ENCODE data around the gene PLEKHG4. TPM values are rescaled to one million over a fixed set of nuclear protein-coding genes. Genes with fewer than 3 reads are reported as not detected.

Gene PLEKHG4
- total RNA-seq, 1 donor from 2014 or later = 19.5 TPM

DNA sequence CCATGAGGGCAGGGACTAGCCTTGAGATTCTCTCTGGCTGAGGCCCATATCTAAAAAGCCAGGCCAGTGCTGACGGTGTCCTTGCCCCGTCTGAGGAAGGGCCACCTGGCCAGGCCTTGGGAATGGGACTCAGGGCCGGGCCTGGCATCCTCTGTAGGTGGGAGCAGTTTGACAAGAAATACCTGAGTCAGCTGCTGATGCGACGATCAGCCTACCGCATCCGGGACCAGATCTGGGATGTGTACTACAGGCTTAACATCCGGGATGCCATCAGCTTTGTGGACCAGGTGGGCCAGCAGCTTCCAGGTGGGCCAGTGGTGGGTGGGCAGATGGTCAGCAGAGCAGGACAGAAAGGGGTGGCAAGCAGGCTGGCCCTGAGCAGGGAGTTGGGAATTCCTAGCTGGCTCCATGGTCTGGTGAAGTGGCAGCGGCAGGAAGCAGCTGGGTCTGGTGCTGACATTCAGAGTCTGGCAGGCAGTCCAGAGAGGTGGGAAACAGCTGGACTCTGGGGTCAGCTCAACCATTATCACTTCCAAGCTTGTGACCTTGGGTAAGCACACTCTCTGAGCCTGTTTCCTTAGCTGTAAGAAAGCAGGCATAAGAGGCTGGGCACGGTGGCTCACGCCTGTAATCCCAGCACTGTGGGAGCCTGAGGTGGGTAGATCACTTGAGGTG, 21.0 kb upstream of the PLEKHG4 start:
- intact Hi-C loops (cut with micrococcal nuclease) = no loop called here

DNA sequence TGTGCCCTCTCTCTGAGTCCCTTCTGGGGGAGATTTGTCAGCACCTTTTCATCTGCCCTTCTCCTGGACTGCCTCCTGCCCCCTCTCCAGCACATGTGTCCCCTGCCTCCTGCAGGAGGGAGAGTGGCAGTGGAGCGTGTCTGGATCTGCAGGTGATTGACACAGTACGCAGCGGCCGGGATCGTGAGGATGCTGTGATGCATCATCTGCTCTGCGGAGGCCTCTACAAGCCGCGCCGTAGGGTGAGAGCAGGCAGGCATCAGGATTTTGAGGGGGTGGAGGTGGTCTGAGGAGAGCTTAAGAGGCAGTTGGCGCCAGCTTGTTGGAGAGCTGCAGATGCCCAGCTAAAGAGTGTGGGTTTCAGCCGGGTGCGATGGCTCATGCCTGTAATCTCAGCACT, 19.6 kb upstream of the PLEKHG4 start:
- intact Hi-C loops (cut with micrococcal nuclease) = loop anchor here (5.0 kb wide), 1 partner anchor 138 kb away; no protein-coding TSS in a partner anchor

DNA sequence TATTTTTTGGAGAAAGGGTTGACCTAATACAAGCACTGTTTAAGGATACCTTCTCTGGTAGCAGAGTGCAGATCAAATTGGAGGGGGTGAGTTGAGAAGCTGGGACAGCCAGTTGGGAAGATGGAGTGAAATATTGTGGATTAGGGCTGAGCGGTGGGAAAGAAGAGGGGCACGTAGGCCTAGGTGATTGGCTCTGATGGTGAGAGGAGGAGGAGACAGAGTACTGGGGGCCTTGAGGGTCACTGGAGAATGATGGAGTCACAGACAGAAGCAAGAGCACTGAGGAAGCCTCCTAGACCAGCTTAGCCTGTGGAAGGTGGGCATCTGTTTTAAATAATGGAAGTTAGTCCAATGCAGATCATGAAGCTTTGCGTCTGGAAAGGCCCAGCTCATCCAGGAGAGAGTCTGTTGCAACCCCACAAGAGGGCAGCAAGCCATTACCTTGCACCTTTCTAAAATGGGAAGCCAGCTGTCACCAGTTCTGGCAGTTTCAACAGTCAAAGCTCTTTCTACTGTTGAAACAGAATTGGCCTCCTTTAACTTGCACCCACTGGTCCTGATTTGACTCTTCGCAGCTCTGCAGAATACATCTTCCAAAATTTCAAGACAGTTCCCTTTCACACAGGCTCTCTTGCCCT, 18.8 kb upstream of the PLEKHG4 start:
- intact Hi-C loops (cut with micrococcal nuclease) = loop anchor here (5.0 kb wide), 1 partner anchor 137 kb away; no protein-coding TSS in a partner anchor

DNA sequence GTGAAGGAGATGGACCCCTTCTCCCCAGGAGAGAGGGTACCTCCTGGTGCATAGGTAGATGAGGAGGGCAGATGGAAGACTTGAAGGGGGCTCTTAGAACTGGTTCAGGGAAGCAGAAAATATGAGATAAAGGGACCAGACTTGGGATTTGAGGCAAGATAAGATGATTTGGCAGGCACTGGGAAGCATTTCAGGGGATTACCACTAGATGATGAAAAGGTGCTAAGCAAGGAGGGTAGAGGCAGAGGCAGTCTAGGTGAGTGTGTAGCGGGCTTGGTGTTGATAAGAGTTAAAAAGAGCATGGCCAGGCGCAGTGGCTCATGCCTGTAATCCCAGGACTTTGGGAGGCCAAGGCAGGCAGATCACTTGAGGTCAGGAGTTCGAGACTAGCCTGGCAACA, 16.1 kb upstream of the PLEKHG4 start:
- intact Hi-C loops (cut with micrococcal nuclease) = loop anchor here (5.0 kb wide), 1 partner anchor 134 kb away; no protein-coding TSS in a partner anchor

DNA sequence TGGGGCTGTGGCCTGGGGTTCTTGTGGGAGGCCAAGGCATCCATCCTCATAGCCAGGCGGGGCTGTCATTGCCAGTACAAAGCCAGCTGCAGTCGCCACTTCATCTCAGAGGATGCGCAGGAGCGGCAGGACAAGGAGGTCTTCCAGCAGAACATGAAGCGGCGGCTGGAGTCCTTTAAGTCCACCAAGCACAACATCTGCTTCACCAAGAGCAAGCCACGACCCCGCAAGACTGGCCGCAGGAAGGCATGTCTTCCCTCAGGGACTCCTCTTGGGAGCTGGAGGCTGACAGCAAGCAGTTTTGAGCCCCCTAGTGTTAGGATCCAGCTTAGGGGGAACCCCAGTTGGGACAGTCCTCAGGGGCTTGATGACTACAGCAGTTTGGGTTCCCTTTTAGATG, 15.1 kb upstream of the PLEKHG4 start:
- intact Hi-C loops (cut with micrococcal nuclease) = loop anchor here (5.0 kb wide), 1 partner anchor 133 kb away; no protein-coding TSS in a partner anchor

DNA sequence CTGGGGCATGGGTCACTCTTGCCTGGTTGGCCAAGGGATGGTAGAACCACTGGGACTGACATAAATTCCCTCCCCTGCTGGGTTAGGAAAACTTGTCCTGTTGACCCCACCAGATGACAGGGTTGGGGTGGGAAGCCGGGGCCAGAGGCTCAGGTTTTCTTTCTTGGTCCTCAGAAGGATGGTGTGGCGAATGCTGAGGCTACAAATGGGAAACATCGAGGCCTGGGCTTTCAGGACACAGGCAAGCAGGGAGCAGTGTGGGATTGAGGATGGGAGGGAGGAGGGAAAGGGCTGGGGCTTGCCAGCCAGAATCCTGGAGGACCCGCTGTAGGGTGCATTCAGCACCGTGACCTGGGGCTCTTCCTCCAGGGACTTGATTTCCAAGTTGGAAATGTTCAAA, 14.5 kb upstream of the PLEKHG4 start:
- intact Hi-C loops (cut with micrococcal nuclease) = loop anchor here (5.0 kb wide), 1 partner anchor 132 kb away; no protein-coding TSS in a partner anchor

DNA sequence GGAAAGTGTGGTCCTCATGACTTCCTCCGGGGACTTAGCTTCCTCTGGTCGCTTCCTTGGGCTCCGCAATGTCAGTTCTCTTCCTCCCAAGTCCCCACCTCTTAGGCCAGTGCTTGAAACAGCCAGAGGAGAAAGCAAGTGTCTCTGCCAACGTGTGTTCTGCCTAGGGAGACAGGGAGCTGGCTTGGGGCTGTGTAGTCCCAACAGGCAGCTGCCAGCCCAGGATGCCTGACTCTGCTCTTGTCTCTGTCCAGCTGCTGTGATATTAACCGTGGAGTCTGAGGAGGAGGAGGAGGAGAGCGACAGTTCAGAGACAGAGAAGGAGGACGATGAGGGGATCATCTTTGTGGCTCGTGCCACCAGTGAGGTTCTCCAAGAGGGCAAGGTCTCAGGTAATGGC, 13.5 kb upstream of the PLEKHG4 start:
- intact Hi-C loops (cut with micrococcal nuclease) = no loop called here

DNA sequence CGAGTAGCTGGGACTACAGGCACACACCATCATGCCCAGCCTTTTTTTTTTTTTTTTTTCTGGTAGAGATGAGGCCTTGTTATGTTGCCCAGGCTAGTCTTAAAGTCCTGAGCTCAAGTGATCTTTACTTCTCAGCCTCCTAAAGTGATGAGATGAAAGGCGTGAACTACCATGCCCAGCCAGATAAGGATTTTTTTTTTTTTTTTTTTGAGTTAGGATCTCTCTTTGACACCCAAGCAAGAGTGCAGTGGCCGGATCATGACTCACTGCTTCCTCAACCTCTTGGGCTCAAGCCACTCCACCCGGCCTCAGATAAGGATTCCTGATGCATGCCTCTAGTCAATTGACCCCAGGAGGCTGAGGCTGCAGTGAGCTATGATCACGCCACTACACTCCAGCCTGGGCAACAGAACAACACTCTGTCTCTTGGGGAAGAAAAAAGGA, 11.2 kb upstream of the PLEKHG4 start:
- intact Hi-C loops (cut with micrococcal nuclease) = no loop called here

DNA sequence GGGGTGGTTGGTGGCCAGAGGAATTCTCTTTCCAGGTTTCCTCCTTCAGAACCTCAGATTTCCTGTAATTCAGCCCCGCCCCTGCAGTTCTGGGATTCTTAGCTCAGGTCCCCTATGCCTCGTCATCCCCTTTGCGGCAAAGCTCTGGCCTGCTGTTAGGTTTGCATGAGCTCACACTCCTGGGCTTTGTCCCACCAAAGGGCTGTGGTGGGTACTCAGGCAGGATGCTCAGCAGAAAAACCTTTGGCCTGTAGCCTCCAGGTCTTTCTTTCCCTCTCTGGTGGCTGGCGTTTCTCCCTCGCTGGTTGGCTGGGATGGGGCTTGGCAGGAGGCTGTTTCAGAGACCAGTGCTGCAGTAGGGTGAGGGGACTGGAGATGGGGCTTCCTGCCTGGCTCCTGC, 9.6 kb upstream of the PLEKHG4 start:
- intact Hi-C loops (cut with micrococcal nuclease) = no loop called here

DNA sequence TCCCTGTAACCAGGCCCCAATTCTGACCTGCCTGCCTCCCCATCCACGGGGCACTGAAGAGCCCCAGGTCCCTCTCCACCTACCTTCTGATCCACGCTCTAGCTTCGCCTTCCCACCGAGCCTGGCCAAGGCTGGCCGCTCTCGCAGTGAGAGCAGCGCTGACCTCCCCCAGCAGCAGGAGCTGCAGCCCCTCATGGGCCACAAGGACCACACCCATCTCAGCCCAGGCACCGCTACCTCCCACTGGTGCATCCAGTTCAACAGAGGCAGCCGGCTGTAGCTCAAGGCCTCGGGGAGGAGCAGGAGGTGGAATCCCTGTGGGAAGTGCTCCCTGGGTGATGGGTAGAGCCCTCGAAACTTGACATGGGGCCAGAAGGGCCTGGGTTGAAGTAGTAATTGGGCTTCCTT, 8.4 kb upstream of the PLEKHG4 start:
- intact Hi-C loops (cut with micrococcal nuclease) = no loop called here

DNA sequence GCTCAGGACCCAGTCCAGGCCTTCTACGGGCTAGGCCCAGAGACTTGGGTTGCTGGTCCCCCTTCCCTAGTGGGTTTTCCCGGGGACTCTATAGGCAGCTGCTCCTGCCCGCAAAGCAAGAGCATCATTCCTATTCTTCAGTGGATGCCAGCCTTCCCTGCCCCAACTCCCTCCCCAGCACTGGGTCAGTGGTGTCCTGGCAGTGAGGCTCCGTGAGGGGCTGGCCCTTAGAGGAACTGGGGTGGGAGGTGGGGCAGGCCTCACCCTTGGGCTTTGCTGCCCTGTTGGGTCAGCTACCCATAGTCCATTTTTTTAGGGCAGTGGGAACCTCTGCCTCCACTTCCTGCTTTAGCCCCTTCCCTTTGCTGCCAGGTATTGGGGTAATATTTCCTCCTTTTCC, 7.9 kb upstream of the PLEKHG4 start:
- intact Hi-C loops (cut with micrococcal nuclease) = no loop called here

DNA sequence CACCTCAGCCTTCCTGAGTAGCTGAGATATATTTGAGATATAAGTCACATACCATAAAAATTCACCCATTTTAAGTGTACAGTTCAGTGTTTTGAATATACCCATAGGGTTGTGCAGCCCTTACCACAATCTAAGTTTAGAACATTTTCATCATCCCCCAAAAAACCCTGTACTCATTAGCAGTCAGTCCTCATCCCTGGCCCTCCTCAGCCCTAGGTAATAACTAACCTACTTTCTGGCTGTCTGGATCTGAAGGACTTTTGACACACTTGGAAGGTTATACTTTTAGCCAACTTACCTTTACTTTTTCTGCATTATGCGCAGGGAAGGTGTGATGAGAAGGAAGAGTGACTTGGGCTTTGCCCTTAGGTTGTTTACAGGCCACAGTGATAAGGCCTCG, 4.0 kb upstream of the PLEKHG4 start:
- intact Hi-C loops (cut with micrococcal nuclease) = loop anchor here (5.0 kb wide), 3 partner anchors 72 to 323 kb away; no protein-coding TSS in a partner anchor

DNA sequence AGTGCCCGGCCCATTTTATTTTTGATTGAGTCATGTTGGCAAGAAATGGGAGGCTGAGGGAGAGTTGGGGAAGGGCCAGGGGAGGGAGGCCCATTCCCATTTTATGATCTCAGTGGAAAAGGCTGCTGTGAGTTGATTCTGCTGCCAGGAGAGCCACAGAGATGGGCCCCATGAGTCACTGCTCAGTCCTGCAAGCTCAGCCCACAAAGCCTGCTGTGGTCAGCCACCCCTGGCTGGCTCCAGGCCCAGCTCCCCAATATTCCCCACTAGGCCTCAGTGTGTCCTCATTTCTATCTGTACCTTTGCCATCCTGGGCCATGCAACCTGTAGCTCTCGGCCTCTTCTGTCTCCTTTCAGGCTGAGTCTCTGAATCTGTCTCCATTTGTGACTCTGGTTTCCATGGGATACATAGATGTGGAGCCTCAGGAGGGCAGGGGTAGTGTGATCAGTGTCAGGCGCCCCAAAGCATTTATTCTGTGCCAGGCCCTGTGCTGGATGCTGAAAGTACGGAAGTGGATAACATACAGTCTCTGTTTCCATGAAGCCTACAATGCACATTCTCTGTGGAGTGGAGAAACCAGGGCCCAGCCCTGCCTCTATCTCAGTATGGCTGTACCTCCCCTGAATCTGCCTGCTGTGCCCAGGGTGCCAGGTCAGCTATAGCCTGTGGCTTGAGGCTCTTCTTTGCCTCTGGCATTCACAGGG, 1.9 kb upstream of the PLEKHG4 start:
- intact Hi-C loops (cut with micrococcal nuclease) = loop anchor here (5.0 kb wide), 3 partner anchors 70 to 325 kb away; no protein-coding TSS in a partner anchor

DNA sequence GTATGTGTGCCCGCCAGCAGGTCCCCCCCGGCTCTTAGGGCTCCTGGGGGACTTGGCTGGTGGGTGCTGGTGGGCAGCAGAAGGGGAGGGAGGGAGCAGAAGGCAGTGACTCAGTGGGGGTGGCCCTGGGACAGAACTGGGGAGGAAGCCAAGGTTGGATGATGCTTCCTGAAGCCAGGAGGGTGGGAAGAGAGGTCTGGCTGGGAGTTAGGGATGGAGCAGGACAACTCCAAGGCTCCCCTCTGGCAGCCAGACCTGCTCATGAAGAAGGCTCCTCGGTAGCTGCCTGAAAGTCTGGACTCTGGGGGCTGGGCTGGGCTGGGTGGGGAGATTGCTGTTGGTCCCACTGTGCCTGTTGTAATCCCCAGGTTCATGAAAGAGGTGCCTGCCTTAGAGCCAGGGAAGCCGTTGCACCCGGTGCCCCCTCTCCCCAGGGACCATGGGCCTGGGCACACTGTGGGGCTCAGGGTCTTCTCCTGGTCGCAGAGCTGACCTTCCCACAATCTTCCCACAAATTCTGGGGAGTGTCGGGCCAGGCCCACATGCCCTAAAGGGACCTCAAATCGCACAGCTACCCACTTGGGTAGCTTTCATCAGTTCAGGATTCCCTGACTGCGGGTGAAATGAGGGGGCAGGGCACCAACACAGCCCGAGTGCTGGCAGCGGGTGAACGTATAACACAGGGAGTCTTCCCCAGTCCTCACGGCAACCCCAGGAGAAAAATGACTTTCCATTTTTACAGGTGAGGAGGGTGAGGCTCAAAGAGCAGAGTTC, 1.1 kb upstream of the PLEKHG4 start:
- intact Hi-C loops (cut with micrococcal nuclease) = loop anchor here (2.0 to 5.0 kb wide), 4 partner anchors 51 to 326 kb away; partner anchors contain the start of gene TMEM208

DNA sequence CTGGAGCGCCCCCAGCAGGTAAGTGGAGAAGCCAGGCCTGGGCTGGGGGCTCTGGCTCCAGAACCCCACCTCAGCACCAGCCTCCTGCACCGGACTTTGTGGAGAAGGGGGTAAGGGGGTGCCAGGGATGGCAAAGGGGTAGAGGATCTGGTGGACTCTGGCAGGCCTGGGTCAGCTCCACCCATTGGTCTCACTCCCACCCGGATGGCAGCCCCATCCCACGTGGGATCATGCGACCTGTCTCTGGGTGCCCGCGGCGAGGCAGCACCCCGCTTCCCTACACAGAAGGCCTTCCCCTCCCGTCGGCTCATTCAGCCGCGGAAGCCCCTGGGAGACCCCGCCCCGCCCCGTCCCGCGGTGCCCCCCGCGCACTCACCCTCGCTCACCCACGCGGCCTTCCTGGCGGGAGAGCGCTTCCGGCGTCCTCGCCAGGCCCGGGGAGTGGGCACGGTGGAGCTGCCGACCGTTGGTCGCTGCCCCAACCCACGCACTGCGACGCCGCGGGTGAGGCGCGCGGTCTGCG, 498 bp upstream of the PLEKHG4 start:
- intact Hi-C loops (cut with micrococcal nuclease) = loop anchor here (1.0 to 5.0 kb wide), 6 partner anchors 32 to 327 kb away; partner anchors contain the start of genes FHOD1 and TMEM208

DNA sequence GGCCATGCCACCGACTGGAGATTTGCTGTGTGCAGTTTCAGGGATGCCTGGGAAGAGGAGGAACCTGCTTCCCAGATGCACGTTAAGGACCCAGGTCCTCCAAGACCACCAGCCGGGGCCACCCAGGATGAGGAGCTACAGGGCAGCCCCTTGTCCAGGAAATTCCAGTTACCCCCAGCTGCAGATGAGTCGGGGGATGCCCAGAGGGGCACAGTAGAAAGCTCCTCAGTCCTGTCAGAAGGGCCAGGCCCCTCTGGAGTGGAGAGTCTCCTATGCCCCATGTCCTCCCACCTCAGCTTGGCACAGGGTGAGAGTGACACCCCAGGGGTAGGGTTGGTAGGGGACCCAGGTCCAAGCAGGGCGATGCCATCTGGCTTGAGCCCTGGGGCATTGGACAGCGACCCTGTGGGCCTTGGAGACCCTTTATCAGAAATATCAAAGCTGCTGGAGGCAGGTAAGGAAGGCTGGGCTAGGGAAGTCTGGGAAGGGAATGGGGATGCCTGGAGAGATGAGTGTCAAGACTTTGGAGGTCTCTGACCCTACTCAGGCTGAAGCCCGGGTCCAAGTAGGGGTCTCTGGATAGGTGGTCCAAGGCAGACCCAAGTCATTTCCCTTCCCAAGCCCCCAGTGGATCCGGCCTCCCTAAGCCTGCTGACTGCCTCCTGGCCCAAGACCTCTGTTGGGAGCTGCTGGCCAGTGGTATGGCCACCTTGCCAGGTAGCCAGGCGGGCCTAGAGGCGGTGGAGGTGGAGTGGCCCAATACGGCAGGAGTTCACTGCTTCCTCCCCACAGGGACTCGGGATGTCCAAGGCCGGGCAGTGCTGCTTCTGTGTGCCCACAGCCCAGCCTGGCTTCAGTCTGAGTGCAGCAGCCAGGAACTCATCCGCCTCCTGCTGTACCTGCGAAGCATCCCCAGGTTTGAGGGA, 1.0 kb downstream of the PLEKHG4 start:
- intact Hi-C loops (cut with micrococcal nuclease) = no loop called here

DNA sequence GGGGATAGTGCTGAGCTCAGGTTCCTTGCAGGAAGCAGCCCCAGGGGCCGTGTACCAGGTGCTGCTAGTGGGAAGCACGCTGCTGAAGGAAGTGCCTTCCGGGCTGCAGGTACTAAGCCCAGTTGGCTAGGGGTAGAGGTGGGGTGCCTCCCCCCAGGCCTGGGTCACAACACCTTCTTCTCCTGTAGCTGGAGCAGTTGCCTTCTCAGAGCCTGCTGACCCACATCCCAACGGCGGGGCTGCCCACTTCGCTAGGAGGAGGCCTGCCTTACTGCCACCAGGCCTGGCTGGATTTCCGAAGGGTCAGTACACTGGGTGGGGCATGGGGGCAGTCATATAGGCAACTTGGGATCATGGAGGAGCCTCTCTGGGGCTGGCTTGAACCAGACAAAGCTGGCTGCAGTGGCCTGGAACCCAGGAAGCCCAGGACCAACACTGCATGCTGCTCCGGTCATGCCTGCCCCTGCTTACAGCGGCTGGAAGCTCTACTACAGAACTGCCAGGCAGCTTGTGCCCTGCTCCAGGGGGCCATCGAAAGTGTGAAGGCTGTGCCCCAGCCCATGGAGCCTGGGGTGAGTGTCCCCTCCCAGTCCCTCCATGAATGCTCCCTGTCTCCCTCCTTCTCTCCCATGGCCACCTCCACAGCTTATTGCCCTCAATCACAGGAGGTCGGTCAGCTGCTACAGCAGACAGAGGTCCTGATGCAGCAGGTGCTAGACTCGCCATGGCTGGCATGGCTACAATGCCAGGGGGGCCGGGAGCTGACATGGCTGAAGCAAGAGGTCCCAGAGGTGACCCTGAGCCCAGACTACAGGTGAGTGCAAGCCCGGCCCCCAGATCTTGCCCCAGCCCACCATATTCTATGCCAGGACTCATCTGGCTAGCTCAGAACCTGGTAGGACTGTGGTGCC, 2.5 kb downstream of the PLEKHG4 start:
- intact Hi-C loops (cut with micrococcal nuclease) = no loop called here

DNA sequence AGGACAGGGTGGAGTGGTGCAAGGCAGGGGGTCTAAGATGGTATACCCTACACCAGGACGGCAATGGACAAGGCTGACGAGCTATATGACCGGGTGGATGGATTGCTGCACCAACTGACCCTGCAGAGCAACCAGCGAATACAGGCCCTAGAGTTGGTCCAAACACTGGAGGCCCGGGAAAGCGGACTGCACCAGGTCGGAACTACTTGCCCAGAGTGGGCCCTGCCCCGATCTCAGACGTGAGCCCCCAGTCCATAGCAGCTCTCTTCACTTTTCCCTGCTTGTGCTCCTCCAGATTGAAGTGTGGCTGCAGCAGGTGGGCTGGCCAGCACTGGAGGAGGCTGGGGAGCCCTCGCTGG, 3.1 kb downstream of the PLEKHG4 start:
- intact Hi-C loops (cut with micrococcal nuclease) = no loop called here
